Keratinocyte (primary cell): ENCODE results near the gene PDE1C. TPM values are rescaled to one million over a fixed set of nuclear protein-coding genes. Genes with fewer than 3 reads are reported as not detected.

ENCODE experiments used
- DNase-seq: peaks from one replicate; pipeline ENCODE4 v3.0.0-alpha.2; 2011; ENCODE audit warnings: low read depth, missing footprints, low spot score
- FAIRE-seq: peaks from 2 replicates; lab custom pipeline; 2011; peaks lifted over from hg19 to GRCh38; lab: Jason Lieb, UNC
- H2AFZ ChIP-seq: 2 replicates; pipeline ENCODE4 v1.6.0; 2012; ENCODE audit warnings: low read length, control low read depth, inconsistent platforms; ENCODE audit not compliant: control insufficient read depth
- H3K27ac ChIP-seq: 2 replicates; pipeline ENCODE4 v1.5.1; 2011; ENCODE audit warnings: low read length; ENCODE audit not compliant: control insufficient read depth, insufficient read depth
- H3K27me3 ChIP-seq: 3 replicates; pipeline ENCODE4 v1.6.0; 2011; ENCODE audit warnings: low read length; ENCODE audit not compliant: control insufficient read depth, insufficient read depth; ENCODE audit errors: extremely low read depth
- H3K36me3 ChIP-seq, 2 experiments: 2 replicates in 1 of 2; 3 replicates in 1 of 2; pipeline ENCODE4 v1.5.1; 2011; ENCODE audit warnings: low read length in 2 of 2, mild to moderate bottlenecking in 1 of 2; ENCODE audit not compliant: control insufficient read depth in 2 of 2, insufficient read depth in 2 of 2; ENCODE audit errors: extremely low read depth in 1 of 2
- H3K4me1 ChIP-seq: 3 replicates; pipeline ENCODE4 v1.5.1; 2011; ENCODE audit warnings: low read length; ENCODE audit not compliant: control insufficient read depth, insufficient read depth; ENCODE audit errors: extremely low read depth
- H3K4me2 ChIP-seq: 3 replicates; pipeline ENCODE4 v1.6.0; 2011; ENCODE audit warnings: low read depth, low read length; ENCODE audit not compliant: control insufficient read depth, insufficient read depth; ENCODE audit errors: extremely low read depth
- H3K4me3 ChIP-seq, 3 experiments: fragments of 200-600 bp in 1 of 3; sonication (generic) in 1 of 3; 2 replicates in 2 of 3; 3 replicates in 1 of 3; pipeline ENCODE4 v1.5.1; 2011 to 2016; ENCODE audit warnings: low read length in 3 of 3, mild to moderate bottlenecking in 3 of 3, control low read depth in 2 of 3, inconsistent platforms in 1 of 3, low read depth in 1 of 3, mixed read lengths in 1 of 3, mixed run types in 1 of 3, moderate library complexity in 1 of 3; ENCODE audit not compliant: control insufficient read depth in 2 of 3, insufficient read depth in 2 of 3; ENCODE audit errors: extremely low read depth in 1 of 3
- H3K79me2 ChIP-seq: 2 replicates; pipeline ENCODE4 v1.6.0; 2012; ENCODE audit warnings: low read length; ENCODE audit not compliant: control insufficient read depth, insufficient read depth
- H3K9ac ChIP-seq: 3 replicates; pipeline ENCODE4 v1.6.0; 2011; ENCODE audit warnings: low read length; ENCODE audit not compliant: control insufficient read depth, insufficient read depth; ENCODE audit errors: extremely low read depth
- H3K9me1 ChIP-seq: 3 replicates; pipeline ENCODE4 v1.6.0; 2011; ENCODE audit warnings: low read length; ENCODE audit not compliant: control insufficient read depth, insufficient read depth; ENCODE audit errors: extremely low read depth
- H3K9me3 ChIP-seq: 2 replicates; pipeline ENCODE4 v1.5.1; 2012; ENCODE audit warnings: low read depth, low read length; ENCODE audit not compliant: control insufficient read depth
- H4K20me1 ChIP-seq: 3 replicates; pipeline ENCODE4 v1.6.0; 2011; ENCODE audit warnings: low read length; ENCODE audit not compliant: control insufficient read depth, insufficient read depth; ENCODE audit errors: extremely low read depth
- EZH2 ChIP-seq: IDR thresholded peaks from one replicate; pipeline ENCODE4 v1.6.1; 2012; ENCODE audit warnings: inconsistent platforms, mild to moderate bottlenecking, low read length, moderate library complexity
- dilution Hi-C: fragments of 300-500 bp; cut with MboI; formaldehyde crosslinking; loops from one replicate; pipeline ENCODE4 v1.7.0; 2020; ENCODE audit warnings: low sequenced_read_pairs; ENCODE audit not compliant: extremely low pct_ligation_motif_present
- polyA plus RNA-seq, 5 experiments: library from polyadenylated mRNA; depleted of rRNA in 3 of 5; stranded (reverse) in 3 of 5; stranded (forward) in 1 of 5; unstranded in 1 of 5; fragments of >200 nt; gene quantifications; 1 replicate in 1 of 5; 2 replicates in 3 of 5; 3 replicates in 1 of 5; pipeline versions ENCODE4 v1.2.1 to v1.2.3, GENCODE V29; 2011 to 2012; ENCODE audit warnings: missing spikeins in 2 of 5, low read depth in 1 of 5, low replicate concordance in 1 of 5
- TF ChIP-seq, protein P1 (sequence below), 3 experiments: IDR thresholded peaks in 1 of 3; conservative IDR thresholded peaks in 1 of 3; optimal IDR thresholded peaks in 1 of 3; 2 replicates in 2 of 3; 3 replicates in 1 of 3; pipeline versions ENCODE3 to v1.5.1; 2011; ENCODE audit warnings: low read length in 3 of 3, mild to moderate bottlenecking in 3 of 3, moderate library complexity in 2 of 3, control low read depth in 1 of 3, inconsistent platforms in 1 of 3; ENCODE audit not compliant: insufficient read depth in 2 of 3; ENCODE audit errors: extremely low read depth in 1 of 3

The PDE1C gene
- polyA plus RNA-seq, 1 donor (not counting 4 experiments of a cell fraction or from before 2014, with no cell fraction given) = 2.5 TPM

DNA sequence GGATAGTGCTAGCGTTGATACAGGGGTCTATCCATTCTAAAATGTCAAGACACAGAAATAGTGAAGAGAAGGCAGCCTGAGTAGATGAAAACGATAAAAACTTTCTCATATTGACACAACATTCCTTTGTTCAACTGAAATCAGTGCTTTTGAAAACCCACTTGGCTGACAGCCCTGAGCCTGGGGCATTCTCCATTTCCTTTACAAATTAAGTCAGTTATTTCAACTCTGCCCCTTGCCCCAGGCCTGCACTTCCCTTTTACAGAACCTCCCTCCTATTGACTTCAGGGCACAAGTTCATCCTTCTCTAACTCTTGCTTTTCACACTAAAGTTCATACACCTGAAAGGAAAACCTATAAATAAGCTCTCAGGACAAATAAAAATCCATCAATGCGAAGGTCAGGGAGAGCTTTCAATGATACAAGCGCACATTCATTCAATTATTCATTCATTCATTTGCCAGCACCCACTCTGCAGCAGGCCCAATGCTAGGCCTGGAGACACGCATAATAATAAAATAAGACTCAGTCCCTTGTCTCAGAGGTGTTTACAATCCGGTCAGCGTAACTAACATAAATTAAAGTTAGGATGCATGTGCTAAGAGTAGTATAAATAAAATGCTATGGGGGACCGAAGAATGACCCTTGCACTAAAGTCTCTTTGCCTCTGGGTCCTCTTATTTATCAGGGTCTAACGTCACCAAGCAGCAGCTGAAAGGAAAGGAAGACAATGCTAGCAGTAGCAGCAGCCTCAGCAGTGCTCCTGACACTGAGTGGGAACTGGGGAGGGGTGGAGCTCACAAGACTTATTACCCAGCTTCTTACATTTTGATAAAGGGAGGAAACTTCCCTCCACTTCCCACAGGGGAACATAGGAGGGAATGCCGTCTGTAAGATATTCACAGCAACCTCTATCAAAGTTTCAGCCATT, 134.8 kb downstream of the PDE1C start:
- H3K9me1 ChIP-seq = no peaks in the 10 kb centered on the region
- no peak overlapping the region for H3K27ac ChIP-seq
- no peak overlapping the region for H2AFZ ChIP-seq
- TF ChIP-seq, protein P1, sequence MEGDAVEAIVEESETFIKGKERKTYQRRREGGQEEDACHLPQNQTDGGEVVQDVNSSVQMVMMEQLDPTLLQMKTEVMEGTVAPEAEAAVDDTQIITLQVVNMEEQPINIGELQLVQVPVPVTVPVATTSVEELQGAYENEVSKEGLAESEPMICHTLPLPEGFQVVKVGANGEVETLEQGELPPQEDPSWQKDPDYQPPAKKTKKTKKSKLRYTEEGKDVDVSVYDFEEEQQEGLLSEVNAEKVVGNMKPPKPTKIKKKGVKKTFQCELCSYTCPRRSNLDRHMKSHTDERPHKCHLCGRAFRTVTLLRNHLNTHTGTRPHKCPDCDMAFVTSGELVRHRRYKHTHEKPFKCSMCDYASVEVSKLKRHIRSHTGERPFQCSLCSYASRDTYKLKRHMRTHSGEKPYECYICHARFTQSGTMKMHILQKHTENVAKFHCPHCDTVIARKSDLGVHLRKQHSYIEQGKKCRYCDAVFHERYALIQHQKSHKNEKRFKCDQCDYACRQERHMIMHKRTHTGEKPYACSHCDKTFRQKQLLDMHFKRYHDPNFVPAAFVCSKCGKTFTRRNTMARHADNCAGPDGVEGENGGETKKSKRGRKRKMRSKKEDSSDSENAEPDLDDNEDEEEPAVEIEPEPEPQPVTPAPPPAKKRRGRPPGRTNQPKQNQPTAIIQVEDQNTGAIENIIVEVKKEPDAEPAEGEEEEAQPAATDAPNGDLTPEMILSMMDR (optimal IDR thresholded peaks at IDR 0.05 in 1 of 3, IDR thresholded peaks at IDR 0.05 in 1 of 3, conservative IDR thresholded peaks at IDR 0.05 in 1 of 3; ENCODE audit: extremely low read depth in 1 of 3, insufficient read depth in 2 of 3, low read length in 3 of 3) = no peak
- no peak for TF ChIP-seq EZH2
- DNase-seq (no peak), FAIRE-seq (peak; percentile 84)
- H3K9ac ChIP-seq = no peak overlapping the region
- no peaks in the 10 kb centered on the region for H3K9me3 ChIP-seq
- H3K27me3 ChIP-seq = no peaks in the 10 kb centered on the region
- dilution Hi-C loops = no loop called here
- peaks cover 56% of the 10 kb centered on the region for H3K4me1 ChIP-seq
- H3K36me3 ChIP-seq = no peaks in the 10 kb centered on the region
- peaks cover 2% of the 10 kb centered on the region for H3K79me2 ChIP-seq
- no peak overlapping the region for H3K4me3 ChIP-seq
- H4K20me1 ChIP-seq = no peaks in the 10 kb centered on the region
- H3K4me2 ChIP-seq = peak overlapping the region; percentile 42

- no peak for FAIRE-seq
- H3K4me1 ChIP-seq = peaks cover 50% of the 10 kb centered on the region
- DNase-seq = no peak
Measured at GRCh38 chr7:31934551-31934950, 135.7 kb downstream of the PDE1C start.

More at GRCh38 chr7:31934551-31934950, 135.7 kb downstream of the PDE1C start:
- peaks cover 2% of the 10 kb centered on the region for H3K79me2 ChIP-seq
- H3K36me3 ChIP-seq = no peaks in the 10 kb centered on the region
- TF ChIP-seq, protein P1 (optimal IDR thresholded peaks at IDR 0.05 in 1 of 3, IDR thresholded peaks at IDR 0.05 in 1 of 3, conservative IDR thresholded peaks at IDR 0.05 in 1 of 3; ENCODE audit: extremely low read depth in 1 of 3, insufficient read depth in 2 of 3, low read length in 3 of 3) = no peak
- no peak for TF ChIP-seq EZH2
- no peak overlapping the region for H3K9ac ChIP-seq
- no peak overlapping the region for H3K4me3 ChIP-seq
- H3K27ac ChIP-seq = no peak overlapping the region
- no peaks in the 10 kb centered on the region for H3K27me3 ChIP-seq
- no peak overlapping the region for H2AFZ ChIP-seq
- dilution Hi-C loops = no loop called here
- no peaks in the 10 kb centered on the region for H4K20me1 ChIP-seq
- H3K9me1 ChIP-seq = no peaks in the 10 kb centered on the region
- H3K4me2 ChIP-seq = no peak overlapping the region
- H3K9me3 ChIP-seq = no peaks in the 10 kb centered on the region
